ENCODE measurements around the gene PRSS57.
"Not testable (repeated sequence)": the region's sequence is repeated elsewhere in the genome, so short reads cannot be mapped to it uniquely, and the experiment has no call there.

The PRSS57 gene

DNA sequence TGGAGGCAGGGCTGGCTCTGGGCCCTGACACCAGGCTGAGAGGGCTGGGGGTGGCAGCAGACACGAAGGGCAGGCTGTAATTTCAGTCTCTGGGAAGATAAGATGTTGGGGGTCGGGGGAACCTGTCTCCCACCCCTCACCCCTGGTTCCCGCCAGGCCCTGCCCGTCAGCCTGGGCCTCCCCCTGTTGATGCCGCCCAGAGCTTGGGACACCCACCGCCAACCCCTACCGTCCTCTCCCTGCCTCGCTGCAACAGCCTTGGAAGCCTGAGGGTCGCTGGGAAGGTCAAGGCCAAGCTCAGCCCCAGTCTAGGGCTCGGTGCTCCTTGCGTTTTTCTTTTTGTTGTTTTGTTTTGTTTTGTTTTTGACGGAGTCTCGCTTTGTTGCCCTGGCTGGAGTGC is 28.0 kb upstream of the PRSS57 start:
- DNase-seq (ENCODE audit: low read depth in 2 of 2), result no peak

DNA sequence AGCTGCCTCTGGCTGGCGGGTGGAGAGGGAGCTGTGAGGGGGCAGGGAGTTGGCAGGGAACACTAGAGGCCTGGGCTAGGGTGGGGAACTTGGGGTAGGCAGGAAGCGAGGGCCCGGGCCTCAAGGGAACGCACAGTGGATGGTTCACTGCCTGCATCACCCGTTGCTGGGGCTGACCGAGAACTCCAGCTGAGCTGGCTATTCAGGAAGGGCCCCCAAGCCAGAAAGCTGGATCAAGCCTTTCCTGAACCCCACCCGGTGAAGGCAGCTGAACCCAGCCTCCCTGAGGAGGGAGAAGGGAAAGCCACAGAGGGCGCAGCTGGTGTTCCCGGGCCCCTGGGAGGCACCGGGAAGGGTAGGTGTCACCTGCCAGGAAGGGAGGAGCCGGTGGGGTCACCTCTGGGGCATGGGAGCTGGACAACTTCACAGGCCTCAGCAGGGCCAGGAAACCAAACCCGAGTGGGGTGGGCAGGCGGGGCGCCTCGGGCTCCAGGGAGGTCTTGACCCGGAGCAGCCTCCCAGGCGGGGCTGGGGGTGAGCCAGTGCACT is 27.4 kb upstream of the PRSS57 start:
- no peak for DNase-seq (ENCODE audit: low read depth in 2 of 2)

- no peak for DNase-seq (ENCODE audit: low read depth in 2 of 2)
Observed at GRCh38 chr19:720345-721160, 25.3 kb upstream of the PRSS57 start.

GRCh38 chr19:719636-720344 is 24.5 kb upstream of the PRSS57 start:
- no peak for DNase-seq (ENCODE audit: low read depth in 2 of 2)

- DNase-seq (ENCODE audit: low read depth in 2 of 2), result no peak
Observed at GRCh38 chr19:718991-719512, 23.8 kb upstream of the PRSS57 start.

GRCh38 chr19:718251-718951 is 23.1 kb upstream of the PRSS57 start:
- DNase-seq (ENCODE audit: low read depth in 2 of 2), result no peak

DNA sequence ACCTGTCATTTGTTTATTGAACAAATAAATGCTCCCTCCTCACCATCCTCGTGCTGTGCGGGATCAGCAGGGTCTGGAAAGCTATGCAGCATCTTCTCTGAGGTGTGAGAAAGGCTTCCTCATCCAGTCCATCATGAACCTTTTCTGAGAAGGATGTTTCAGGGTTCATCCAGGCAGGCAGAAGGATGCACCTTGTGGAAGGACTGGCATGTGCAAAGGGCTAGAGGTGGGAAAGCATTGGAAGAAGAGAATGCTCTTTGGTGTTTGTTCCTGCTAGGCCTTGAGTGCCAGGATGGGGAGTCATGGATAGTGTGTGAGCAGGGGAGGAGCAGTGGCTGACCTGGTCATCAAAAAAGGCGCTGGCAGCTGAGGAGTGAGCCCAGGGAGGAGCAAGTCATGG is 20.1 kb upstream of the PRSS57 start:
- DNase-seq (ENCODE audit: low read depth in 2 of 2), result no peak

DNA sequence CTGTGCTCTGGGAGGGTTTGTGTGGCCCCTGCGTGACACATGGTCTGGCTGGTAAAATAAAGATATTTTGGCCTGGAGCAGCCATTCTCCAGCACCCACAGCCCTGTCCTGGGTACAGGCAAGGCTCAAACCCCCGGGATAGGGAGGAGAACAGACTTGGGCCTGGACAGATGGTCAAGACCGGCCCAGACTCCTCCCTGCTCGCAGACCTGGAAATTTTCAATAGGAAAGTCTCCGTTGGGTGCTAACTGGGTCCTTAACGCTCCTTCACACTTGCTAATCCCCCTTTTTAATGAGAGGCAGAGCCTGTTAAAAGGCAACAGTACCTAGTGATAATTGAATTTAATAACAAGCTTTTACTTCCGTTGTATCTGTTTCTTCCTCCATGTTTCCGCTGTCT is 16.0 kb upstream of the PRSS57 start:
- DNase-seq (ENCODE audit: low read depth in 2 of 2), result no peak

- DNase-seq (ENCODE audit: low read depth in 2 of 2), result no peak
Observed at GRCh38 chr19:710767-711166, 15.5 kb upstream of the PRSS57 start.

- no peak for DNase-seq (ENCODE audit: low read depth in 2 of 2)
Observed at GRCh38 chr19:709965-710571, 14.8 kb upstream of the PRSS57 start.

GRCh38 chr19:709196-709964 is 14.1 kb upstream of the PRSS57 start:
- no peak for DNase-seq (ENCODE audit: low read depth in 2 of 2)

DNA sequence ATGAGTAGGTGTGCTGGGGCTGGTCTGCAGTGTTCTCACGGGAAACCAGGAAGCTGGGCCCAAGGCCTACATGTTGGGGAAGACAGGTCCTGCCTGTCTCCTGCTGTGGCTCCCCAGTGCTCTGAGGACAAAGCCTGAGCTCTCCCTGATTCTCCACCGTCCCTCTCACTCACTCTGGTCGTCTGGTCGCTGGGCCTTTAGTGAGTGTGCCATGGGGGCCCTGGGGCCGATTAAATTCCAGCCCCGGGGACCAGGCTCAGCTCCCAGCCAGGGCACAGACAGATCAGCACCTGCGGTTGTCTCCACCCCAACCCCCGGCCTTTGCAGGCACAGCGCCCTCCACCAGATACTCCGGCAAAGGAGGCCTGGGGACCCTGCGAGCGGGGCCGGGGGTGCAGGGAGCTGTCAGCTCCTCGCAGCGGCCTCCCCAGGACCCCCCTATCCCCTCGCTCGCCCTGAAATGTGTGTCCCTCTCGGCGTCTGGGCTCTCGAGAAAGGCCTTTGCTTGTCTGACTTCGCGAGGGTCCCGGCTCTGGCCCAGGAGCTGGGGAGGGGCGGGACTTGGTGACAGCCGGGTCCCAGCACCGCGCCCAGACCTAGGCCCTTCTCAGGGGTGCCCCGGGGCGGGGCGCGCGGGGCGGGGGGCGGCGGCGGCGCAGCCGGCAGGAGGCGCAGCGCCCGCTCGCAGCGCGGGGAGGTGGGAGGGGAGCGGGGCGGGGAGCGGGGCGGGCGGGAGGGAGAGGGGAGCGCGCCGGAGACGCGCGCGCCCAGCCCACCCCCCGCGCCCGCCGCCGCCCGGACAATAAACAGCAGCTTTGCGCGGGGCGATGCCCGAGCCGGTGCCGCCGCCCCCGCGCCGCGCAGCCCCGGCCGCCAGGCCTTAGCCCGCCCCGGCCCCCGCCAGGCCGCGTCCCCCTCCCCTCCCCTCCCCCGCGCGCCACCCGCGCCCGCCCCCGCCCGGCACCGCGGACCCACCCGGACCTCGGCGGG is 13.2 kb upstream of the PRSS57 start, which contains the start of gene PALM:
TSS of gene PALM (plus strand) at position 782 of the 990 bp plus-strand sequence. CDS start 212 bp downstream, outside the sequence.
- no peak for DNase-seq (ENCODE audit: low read depth in 2 of 2)

GRCh38 chr19:704447-704741 is 9.1 kb upstream of the PRSS57 start:
- no peak for DNase-seq (ENCODE audit: low read depth in 2 of 2)

- DNase-seq (ENCODE audit: low read depth in 2 of 2), result peak; percentile 18 to 40
Observed at GRCh38 chr19:703651-704446, 8.6 kb upstream of the PRSS57 start.

GRCh38 chr19:703329-703650 is 8.0 kb upstream of the PRSS57 start:
- no peak for DNase-seq (ENCODE audit: low read depth in 2 of 2)

DNA sequence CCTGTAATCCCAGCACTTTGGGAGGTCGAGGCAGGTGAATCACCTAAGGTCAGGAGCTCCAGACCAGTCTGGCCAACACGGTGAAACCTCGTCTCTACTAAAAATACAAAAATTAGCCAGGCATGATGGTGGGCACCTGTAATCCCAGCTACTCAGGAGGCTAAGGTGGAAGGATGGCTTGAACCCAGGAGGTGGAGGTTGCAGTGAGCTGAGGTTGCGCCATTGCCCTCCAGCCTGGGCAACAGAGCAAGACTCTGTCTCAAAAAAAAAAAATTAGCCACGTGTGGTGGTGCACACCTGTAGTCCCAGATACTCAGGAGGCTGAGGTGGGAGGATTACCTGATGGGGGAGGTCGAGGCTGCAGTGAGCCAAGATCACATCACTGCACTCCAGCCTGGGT is 7.6 kb upstream of the PRSS57 start:
- DNase-seq (ENCODE audit: low read depth in 2 of 2), result not testable (repeated sequence)

DNA sequence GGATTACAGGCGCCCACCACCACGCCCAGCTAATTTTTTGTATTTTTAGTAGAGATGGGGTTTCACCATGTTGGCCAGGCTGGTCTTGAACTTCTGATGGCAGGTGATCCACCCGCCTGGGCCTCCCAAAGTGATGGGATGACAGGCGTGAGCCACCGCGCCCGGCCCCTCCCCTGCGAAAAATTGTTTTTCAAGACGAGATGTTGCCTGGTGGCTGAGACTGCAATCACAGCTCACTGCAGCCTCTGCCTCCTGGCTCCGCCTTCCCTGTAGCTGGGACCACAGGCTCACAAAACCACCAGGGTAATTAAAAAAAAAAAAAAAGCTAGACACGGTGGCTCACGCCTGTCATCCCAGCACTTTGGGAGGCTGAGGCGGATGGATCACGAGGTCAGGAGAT is 4.6 kb upstream of the PRSS57 start:
- not testable (repeated sequence) for DNase-seq (ENCODE audit: low read depth in 2 of 2)

- DNase-seq (ENCODE audit: low read depth in 2 of 2), result not testable (repeated sequence)
Observed at GRCh38 chr19:698529-698928, 3.3 kb upstream of the PRSS57 start.
